Measurements from ENCODE around the gene MFSD6. TPM values are rescaled to one million over a fixed set of nuclear protein-coding genes. Genes with fewer than 3 reads are reported as not detected.

MFSD6 gene
- total RNA-seq, 1 experiment from 2014 or later = 20.9 TPM

GRCh38 chr2:190468814-190469569 is 60.8 kb downstream of the MFSD6 start:
- POLR2A ChIA-PET (ENCODE audit: unreplicated experiment) = no interaction called here
- Histone ChIP-seq H4K20me1 (ENCODE audit: low read length) (no peaks in the 10 kb centered on the region), H3K79me2 (ENCODE audit: low read length) (no peaks in the 10 kb centered on the region), H3K9me3 (ENCODE audit: low read length) (no peaks in the 10 kb centered on the region), H3K36me3 (ENCODE audit: low read depth, low read length) (no peaks in the 10 kb centered on the region), H3K4me3 (ENCODE audit: low read length) (no peak overlapping the region), H3K9ac (ENCODE audit: low read length) (peak overlapping the region; percentile 53), H3F3A (ENCODE audit: low read length, unreplicated experiment) (peaks cover 9% of the 10 kb centered on the region), H3K4me2 (ENCODE audit: low read length) (peak overlapping the region; percentile 57), H3K9me2 (replicated peaks; ENCODE audit: low read length) (no peaks in the 10 kb centered on the region), H3K27ac (ENCODE audit: low read length) (peak overlapping the region; percentile 89), H3K4me1 (ENCODE audit: insufficient read depth, low read length) (peaks cover 40% of the 10 kb centered on the region), H3K27me3 (ENCODE audit: low read length) (no peaks in the 10 kb centered on the region), H2AFZ (ENCODE audit: low read length) (no peak overlapping the region)
- intact Hi-C loops (cut with micrococcal nuclease) = loop anchor here (1.0 to 5.0 kb wide), 3 partner anchors 41 to 110 kb away; partner anchors contain the start of gene MFSD6
- CTCF ChIA-PET = no interaction called here
- ATAC-seq (peak; percentile 81), DNase-seq (peak; percentile 98)
- TF ChIP-seq EZH2phosphoT487 (IDR thresholded peaks at IDR 0.05; ENCODE audit: borderline replicate concordance, low read length) = no peak
- TF ChIP-seq CTCF (conservative IDR thresholded peaks at IDR 0.05; ENCODE audit: low read depth, low read length) = no peak
- no peak for TF ChIP-seq EZH2 (IDR thresholded peaks at IDR 0.05; ENCODE audit: low read length, unreplicated experiment)
- no TSS peak for BruUV-seq (replicated peaks)

GRCh38 chr2:190469771-190470170 is 61.6 kb downstream of the MFSD6 start:
- H3K4me1 ChIP-seq (ENCODE audit: insufficient read depth, low read length) = peaks cover 40% of the 10 kb centered on the region
- DNase-seq = peak; percentile 73
- no peaks in the 10 kb centered on the region for H3K79me2 ChIP-seq (ENCODE audit: low read length)
- H3K9me2 ChIP-seq (replicated peaks; ENCODE audit: low read length) = no peaks in the 10 kb centered on the region
- peak overlapping the region; percentile 57 for H3K4me2 ChIP-seq (ENCODE audit: low read length)
- H3K9me3 ChIP-seq (ENCODE audit: low read length) = no peaks in the 10 kb centered on the region
- peaks cover 9% of the 10 kb centered on the region for H3F3A ChIP-seq (ENCODE audit: low read length, unreplicated experiment)
- BruUV-seq (replicated peaks) = no TSS peak
- peak; percentile 83 for ATAC-seq
- H4K20me1 ChIP-seq (ENCODE audit: low read length) = no peaks in the 10 kb centered on the region
- POLR2A ChIA-PET (ENCODE audit: unreplicated experiment) = interaction anchor here (0.5 kb wide), 1 partner anchor 24 kb away, joined by 3 read pairs; no protein-coding TSS in a partner anchor
- H3K27me3 ChIP-seq (ENCODE audit: low read length) = no peaks in the 10 kb centered on the region
- H3K9ac ChIP-seq (ENCODE audit: low read length) = peak overlapping the region; percentile 56
- no peaks in the 10 kb centered on the region for H3K36me3 ChIP-seq (ENCODE audit: low read depth, low read length)
- no peak overlapping the region for H2AFZ ChIP-seq (ENCODE audit: low read length)
- no peak for TF ChIP-seq CTCF (conservative IDR thresholded peaks at IDR 0.05; ENCODE audit: low read depth, low read length)
- TF ChIP-seq EZH2phosphoT487 (IDR thresholded peaks at IDR 0.05; ENCODE audit: borderline replicate concordance, low read length) = no peak
- TF ChIP-seq EZH2 (IDR thresholded peaks at IDR 0.05; ENCODE audit: low read length, unreplicated experiment) = no peak
- no peak overlapping the region for H3K4me3 ChIP-seq (ENCODE audit: low read length)
- CTCF ChIA-PET = no interaction called here
- intact Hi-C loops (cut with micrococcal nuclease) = loop anchor here (1.0 to 5.0 kb wide), 3 partner anchors 41 to 109 kb away; partner anchors contain the start of gene MFSD6
- peak overlapping the region; percentile 89 for H3K27ac ChIP-seq (ENCODE audit: low read length)

Data from PC-3 (cell line).